ENCODE measurements around the gene RERE.
"Not testable (repeated sequence)": the region's sequence is repeated elsewhere in the genome, so short reads cannot be mapped to it uniquely, and the experiment has no call there.

Gene RERE

DNA sequence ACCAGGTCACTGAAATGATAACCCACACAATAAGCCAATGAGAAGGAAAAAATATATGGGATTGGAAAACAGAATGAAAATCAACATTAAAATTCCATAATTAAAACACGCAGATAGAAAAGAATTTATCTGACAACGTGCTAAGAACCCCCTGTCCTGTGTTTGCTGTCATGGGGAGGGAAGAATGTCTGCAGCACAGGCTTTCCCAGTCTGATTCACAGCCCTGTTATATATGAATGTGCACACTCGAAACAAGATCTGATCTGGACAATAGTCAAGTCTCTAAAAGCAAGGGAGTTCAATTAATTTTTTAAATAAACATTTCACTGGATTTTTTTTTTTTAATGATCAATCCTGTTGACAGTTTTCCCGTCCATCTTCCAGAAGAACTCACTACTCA lies 220.0 kb downstream of the RERE start:
- TF ChIP-seq, protein P1, sequence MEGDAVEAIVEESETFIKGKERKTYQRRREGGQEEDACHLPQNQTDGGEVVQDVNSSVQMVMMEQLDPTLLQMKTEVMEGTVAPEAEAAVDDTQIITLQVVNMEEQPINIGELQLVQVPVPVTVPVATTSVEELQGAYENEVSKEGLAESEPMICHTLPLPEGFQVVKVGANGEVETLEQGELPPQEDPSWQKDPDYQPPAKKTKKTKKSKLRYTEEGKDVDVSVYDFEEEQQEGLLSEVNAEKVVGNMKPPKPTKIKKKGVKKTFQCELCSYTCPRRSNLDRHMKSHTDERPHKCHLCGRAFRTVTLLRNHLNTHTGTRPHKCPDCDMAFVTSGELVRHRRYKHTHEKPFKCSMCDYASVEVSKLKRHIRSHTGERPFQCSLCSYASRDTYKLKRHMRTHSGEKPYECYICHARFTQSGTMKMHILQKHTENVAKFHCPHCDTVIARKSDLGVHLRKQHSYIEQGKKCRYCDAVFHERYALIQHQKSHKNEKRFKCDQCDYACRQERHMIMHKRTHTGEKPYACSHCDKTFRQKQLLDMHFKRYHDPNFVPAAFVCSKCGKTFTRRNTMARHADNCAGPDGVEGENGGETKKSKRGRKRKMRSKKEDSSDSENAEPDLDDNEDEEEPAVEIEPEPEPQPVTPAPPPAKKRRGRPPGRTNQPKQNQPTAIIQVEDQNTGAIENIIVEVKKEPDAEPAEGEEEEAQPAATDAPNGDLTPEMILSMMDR (conservative IDR thresholded peaks at IDR 0.05) = no peak
- TF ChIP-seq ZFX (IDR thresholded peaks at IDR 0.05) = no peak
- no peak overlapping the region for H3K27ac ChIP-seq

DNA sequence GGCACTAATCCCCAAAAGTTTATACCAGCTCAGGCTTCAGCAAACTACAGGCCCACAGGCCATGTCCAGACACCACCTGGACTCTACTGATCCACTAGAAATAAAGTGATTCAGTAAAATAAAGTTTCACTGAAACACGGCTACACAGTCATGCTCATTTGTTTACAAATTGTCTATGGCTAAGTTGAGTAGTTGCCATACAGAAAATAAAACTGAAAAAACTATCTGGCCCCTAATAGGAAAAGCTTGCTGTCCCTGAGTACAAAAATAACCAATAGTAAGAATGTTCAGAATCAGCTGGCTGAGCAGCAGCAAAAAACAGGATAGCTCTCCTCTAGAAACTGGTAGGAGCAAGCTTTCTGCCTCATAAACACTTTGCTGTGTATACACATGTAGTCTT lies 221.5 kb downstream of the RERE start:
- no peak overlapping the region for H3K27ac ChIP-seq
- TF ChIP-seq, protein P1 (conservative IDR thresholded peaks at IDR 0.05) = no peak
- TF ChIP-seq ZFX (IDR thresholded peaks at IDR 0.05) = no peak

DNA sequence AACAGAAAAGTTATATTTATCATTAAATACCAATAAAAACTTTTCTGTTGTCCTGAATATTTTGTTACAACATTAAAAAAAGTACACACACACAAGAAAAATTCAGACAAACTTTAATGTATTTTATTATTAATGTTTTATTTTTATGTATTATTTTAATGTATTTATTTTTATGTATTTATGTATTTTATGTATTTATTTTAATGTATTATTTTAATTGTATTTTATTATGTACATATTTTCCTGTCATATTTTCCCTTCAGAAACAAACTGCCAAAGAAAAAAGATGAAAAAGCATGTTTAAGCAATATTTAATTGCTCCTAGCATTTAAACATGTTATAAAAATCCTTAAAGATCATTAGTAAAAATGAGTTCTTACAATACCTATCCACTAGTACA lies 222.1 kb downstream of the RERE start:
- H3K27ac ChIP-seq = no peak overlapping the region
- TF ChIP-seq, protein P1 (conservative IDR thresholded peaks at IDR 0.05) = no peak
- no peak for TF ChIP-seq ZFX (IDR thresholded peaks at IDR 0.05)

DNA sequence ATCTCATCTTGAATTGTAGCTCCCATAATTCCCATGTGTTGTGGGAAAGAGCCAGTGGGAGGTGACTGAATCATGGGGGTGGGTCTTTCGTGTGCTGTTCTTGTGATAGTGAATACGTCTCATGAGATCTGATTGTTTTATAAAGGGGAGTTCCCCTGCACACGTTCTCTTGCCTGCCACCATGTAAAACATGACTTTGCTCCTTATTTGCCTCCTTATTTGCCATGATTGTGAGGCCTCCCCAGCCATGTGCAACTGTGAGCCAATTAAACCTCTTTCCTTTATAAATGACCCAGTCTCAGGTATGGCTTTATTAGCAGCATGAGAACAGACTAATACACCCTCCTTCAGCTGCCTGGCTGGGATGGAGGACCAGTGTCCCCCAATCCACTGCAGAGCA lies 224.1 kb downstream of the RERE start:
- H3K27ac ChIP-seq = not testable (repeated sequence)

DNA sequence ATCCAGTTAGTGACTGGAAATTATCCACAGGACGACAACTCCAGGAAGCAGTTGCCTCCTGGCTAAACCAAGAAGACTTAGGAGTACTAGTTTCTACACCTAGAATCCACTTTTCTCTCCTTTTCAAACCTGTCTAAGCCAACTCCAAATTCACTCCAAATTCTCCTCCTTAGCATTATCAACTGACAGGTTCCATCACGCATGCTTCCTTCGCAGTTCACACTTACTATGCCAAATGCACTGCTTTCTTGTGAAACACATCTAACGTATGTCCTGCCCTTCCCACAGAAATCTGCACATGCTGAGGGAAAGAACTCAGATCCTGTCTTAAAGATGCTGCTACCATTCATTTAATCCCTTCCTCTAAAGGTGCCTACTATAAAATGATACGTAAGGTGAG lies 225.9 kb downstream of the RERE start:
- H3K27ac ChIP-seq = no peak overlapping the region
- TF ChIP-seq, protein P1 (conservative IDR thresholded peaks at IDR 0.05) = no peak
- TF ChIP-seq ZFX (IDR thresholded peaks at IDR 0.05) = no peak

DNA sequence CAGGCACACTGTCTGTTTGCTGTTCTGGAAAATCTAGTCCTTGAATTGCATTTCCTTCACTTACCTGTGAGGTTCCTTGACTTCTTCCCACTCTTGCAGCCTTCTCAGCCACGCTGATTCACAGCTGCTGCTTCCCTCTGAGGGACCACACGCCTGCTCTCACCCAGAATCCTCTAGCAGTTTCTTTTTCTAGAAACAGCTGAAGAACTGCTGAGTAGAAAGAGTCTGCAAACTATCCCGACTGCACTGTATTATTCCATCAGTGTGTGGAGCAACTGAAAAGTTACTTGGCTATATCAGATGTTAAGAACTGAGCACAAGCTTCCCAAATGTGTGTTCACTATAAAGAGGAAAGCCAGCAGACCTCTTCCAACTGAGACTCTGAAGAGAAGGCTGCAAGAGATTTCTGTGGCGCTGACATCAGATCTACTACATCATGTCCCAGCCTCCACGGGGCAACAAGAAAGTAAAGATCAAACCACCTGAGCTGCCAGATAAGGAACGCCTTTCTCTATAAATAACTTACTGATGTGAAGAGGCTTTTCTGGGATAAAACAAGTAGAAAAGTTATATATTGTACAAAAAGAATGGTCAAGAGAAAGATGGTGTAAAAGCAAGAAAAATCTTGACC lies 226.6 kb downstream of the RERE start:
- TF ChIP-seq, protein P1 (conservative IDR thresholded peaks at IDR 0.05) = no peak
- no peak for TF ChIP-seq ZFX (IDR thresholded peaks at IDR 0.05)
- H3K27ac ChIP-seq = no peak overlapping the region; the same call in 1 of the 2 replicates

DNA sequence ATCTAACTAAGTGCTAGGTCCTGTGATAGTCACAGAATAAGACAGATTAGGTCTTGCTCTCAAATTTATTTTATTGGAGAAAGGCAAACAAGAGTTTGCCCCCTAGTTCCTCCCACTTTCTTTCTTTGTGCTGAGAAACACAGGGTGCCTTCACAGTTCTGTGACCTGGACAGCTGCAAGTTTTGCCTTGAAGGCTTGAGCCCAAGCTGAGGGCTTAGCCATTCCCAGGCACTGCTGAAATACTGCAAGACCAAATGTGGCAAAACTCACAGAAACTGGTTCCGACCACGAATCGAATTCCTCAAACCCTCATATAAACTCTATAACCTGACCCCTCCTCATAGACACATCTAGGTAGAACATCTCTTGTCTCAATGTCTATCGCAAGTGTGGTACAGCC lies 227.9 kb downstream of the RERE start:
- TF ChIP-seq, protein P1 (conservative IDR thresholded peaks at IDR 0.05) = no peak
- TF ChIP-seq ZFX (IDR thresholded peaks at IDR 0.05) = no peak
- no peak overlapping the region for H3K27ac ChIP-seq

DNA sequence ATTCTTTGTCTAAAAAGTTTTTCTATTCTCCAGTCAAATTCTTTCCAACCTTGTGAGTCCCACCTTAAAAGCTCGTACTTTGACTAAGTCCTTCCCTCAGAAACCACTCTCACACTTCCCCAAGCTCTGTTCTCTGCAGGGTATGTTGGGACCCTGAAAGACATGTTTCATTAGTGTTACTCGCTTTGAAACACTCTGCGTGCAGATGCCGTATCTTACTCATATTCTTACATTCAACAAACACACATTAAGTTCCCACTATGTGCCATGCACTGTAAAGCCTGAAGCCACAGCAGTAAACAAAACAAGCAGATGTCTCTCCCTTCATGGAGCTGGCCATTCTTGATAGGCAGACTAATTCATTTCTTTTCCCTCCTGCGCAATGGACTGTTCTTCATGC lies 229.7 kb downstream of the RERE start:
- no peak overlapping the region for H3K27ac ChIP-seq
- no peak for TF ChIP-seq ZFX (IDR thresholded peaks at IDR 0.05)
- TF ChIP-seq, protein P1 (conservative IDR thresholded peaks at IDR 0.05) = no peak

Data from C4-2B (cell line).